Osteoblast (primary cell): ENCODE data around the gene TCF23. TPM values are rescaled to one million over a fixed set of nuclear protein-coding genes. Genes with fewer than 3 reads are reported as not detected.
"Not testable (repeated sequence)": the region's sequence is repeated elsewhere in the genome, so short reads cannot be mapped to it uniquely, and the experiment has no call there.

ENCODE experiments used
- DNase-seq: peaks from one replicate; pipeline ENCODE4 v3.0.0; 2011; ENCODE audit warnings: low spot score, mixed read lengths; ENCODE audit not compliant: insufficient read length; ENCODE audit errors: missing footprints
- H2AFZ ChIP-seq: 2 replicates; pipeline ENCODE4 v1.6.0; 2011; ENCODE audit warnings: mild to moderate bottlenecking, low read length
- H3K27ac ChIP-seq: 2 replicates; pipeline ENCODE4 v1.5.1; 2011; ENCODE audit warnings: mild to moderate bottlenecking, low read depth, low read length, moderate library complexity
- H3K27me3 ChIP-seq: 2 replicates; pipeline ENCODE4 v1.6.0; 2012; ENCODE audit warnings: mild to moderate bottlenecking, control low read depth, inconsistent platforms, low read length, moderate library complexity; ENCODE audit not compliant: insufficient read depth
- H3K36me3 ChIP-seq: 2 replicates; pipeline ENCODE4 v1.5.1; 2011; ENCODE audit warnings: mild to moderate bottlenecking, low read length, control low read depth, moderate library complexity; ENCODE audit not compliant: insufficient read depth
- H3K4me1 ChIP-seq: 2 replicates; pipeline ENCODE4 v1.5.1; 2011; ENCODE audit warnings: mild to moderate bottlenecking, low read length, control low read depth, moderate library complexity; ENCODE audit not compliant: insufficient read depth
- H3K4me2 ChIP-seq: 2 replicates; pipeline ENCODE4 v1.6.0; 2011; ENCODE audit warnings: mild to moderate bottlenecking, low read length; ENCODE audit not compliant: insufficient read depth
- H3K4me3 ChIP-seq: fragments of 200-600 bp; sonication (generic); 3 replicates; pipeline ENCODE4 v1.5.1; 2012; ENCODE audit warnings: mild to moderate bottlenecking, low read length, inconsistent platforms; ENCODE audit not compliant: insufficient read depth
- H3K79me2 ChIP-seq: 2 replicates; pipeline ENCODE4 v1.6.0; 2012; ENCODE audit warnings: mild to moderate bottlenecking, low read length, control low read depth, inconsistent platforms; ENCODE audit not compliant: insufficient read depth
- H3K9me3 ChIP-seq: 2 replicates; pipeline ENCODE4 v1.5.1; 2011; ENCODE audit warnings: low read depth, low read length, control low read depth
- H4K20me1 ChIP-seq: 2 replicates; pipeline ENCODE4 v1.6.0; 2012; ENCODE audit warnings: mild to moderate bottlenecking, low read length, control low read depth; ENCODE audit not compliant: insufficient read depth
- total RNA-seq: library from RNA; depleted of rRNA; stranded (reverse); fragments of >200 nt; gene quantifications from 2 replicates; pipeline ENCODE4 v1.2.3, GENCODE V29; 2012
- TF ChIP-seq, protein P1 (sequence below): IDR thresholded peaks from 2 replicates; pipeline ENCODE4 v1.5.1; 2011; ENCODE audit warnings: mild to moderate bottlenecking, low read depth, low read length, moderate library complexity; ENCODE audit errors: extremely low read depth

The TCF23 gene
- total RNA-seq, 1 donor: not detected

DNA sequence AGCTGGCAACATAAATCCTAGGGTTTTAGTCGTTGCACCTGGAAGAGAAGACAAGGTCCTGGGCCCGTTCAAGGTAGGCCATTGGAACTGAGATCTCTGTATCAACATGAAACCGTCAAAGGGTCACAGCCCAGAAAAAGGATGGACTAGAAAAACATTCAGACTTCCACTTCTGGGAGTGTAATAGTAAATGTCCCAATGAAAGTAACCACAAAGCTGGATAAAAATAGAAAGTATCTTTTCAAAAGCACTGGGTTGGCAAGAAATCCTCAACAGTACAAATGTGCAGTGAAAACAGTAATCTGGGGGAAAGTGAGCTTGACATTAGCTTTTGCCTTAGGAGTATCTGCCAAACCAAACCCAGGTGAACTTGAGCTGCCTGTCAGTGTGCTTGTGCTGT, 42.8 kb upstream of the TCF23 start:
- H3K27me3 ChIP-seq: peaks cover 4% of the 10 kb centered on the region
- no peaks in the 10 kb centered on the region for H3K4me1 ChIP-seq
- H3K4me3 ChIP-seq: no peak overlapping the region
- H3K36me3 ChIP-seq: no peaks in the 10 kb centered on the region
- H3K27ac ChIP-seq: no peak overlapping the region
- DNase-seq: peak; percentile 71
- no peaks in the 10 kb centered on the region for H3K79me2 ChIP-seq
- H4K20me1 ChIP-seq: no peaks in the 10 kb centered on the region
- H3K4me2 ChIP-seq: no peak overlapping the region
- H2AFZ ChIP-seq: no peak overlapping the region
- no peaks in the 10 kb centered on the region for H3K9me3 ChIP-seq
- TF ChIP-seq, protein P1, sequence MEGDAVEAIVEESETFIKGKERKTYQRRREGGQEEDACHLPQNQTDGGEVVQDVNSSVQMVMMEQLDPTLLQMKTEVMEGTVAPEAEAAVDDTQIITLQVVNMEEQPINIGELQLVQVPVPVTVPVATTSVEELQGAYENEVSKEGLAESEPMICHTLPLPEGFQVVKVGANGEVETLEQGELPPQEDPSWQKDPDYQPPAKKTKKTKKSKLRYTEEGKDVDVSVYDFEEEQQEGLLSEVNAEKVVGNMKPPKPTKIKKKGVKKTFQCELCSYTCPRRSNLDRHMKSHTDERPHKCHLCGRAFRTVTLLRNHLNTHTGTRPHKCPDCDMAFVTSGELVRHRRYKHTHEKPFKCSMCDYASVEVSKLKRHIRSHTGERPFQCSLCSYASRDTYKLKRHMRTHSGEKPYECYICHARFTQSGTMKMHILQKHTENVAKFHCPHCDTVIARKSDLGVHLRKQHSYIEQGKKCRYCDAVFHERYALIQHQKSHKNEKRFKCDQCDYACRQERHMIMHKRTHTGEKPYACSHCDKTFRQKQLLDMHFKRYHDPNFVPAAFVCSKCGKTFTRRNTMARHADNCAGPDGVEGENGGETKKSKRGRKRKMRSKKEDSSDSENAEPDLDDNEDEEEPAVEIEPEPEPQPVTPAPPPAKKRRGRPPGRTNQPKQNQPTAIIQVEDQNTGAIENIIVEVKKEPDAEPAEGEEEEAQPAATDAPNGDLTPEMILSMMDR: no peak

DNA sequence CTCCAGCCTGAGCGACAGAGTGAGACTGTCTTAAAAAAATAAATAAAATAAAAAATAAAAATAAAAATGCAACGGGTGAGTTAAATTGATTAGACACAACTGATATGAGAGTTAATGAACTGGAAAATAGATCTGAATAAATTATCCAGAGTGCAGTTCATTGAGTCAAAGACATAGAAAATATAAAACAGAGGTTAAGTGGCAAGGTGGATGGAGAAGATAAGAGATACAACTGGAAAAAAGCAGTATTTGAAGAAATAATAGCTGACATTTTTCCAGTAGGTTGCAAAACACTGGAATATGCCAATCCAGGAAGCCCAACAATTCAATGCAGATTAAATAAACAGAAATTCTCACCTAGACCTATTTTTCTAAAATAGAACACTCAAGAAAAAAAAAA, 40.6 kb upstream of the TCF23 start:
- Histone ChIP-seq H3K27me3 (peaks cover 4% of the 10 kb centered on the region), H3K4me3 (no peak overlapping the region), H4K20me1 (no peaks in the 10 kb centered on the region), H3K36me3 (no peaks in the 10 kb centered on the region), H3K4me2 (no peak overlapping the region), H3K4me1 (no peaks in the 10 kb centered on the region), H3K9me3 (no peaks in the 10 kb centered on the region), H3K27ac (no peak overlapping the region), H2AFZ (no peak overlapping the region), H3K79me2 (no peaks in the 10 kb centered on the region)
- TF ChIP-seq, protein P1: no peak
- no peak for DNase-seq

DNA sequence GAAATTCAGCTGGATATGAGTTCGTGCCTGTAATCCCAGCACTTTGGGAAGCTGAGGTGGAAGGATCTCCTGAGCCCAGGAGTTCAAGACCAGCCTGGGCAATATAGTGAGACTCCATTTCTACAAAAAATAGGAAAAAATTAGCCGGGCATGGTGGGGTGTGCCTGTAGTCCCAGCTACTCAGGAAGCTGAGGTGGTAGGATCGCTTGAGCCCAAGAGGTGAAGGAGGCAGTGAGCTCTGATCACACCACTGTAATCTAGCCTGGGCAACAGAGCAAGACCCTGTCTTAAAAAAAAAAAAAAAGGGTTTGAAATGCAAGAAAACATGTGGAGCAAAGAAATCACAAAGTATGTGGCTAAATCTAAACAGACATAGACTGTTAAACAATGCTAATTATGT, 39.7 kb upstream of the TCF23 start:
- H3K4me3 ChIP-seq: no peak overlapping the region
- H3K27ac ChIP-seq: no peak overlapping the region
- no peak overlapping the region for H2AFZ ChIP-seq
- H3K4me1 ChIP-seq: no peaks in the 10 kb centered on the region
- H3K27me3 ChIP-seq: peaks cover 4% of the 10 kb centered on the region
- no peaks in the 10 kb centered on the region for H3K79me2 ChIP-seq
- no peaks in the 10 kb centered on the region for H3K9me3 ChIP-seq
- no peaks in the 10 kb centered on the region for H3K36me3 ChIP-seq
- H3K4me2 ChIP-seq: no peak overlapping the region
- TF ChIP-seq, protein P1: no peak
- H4K20me1 ChIP-seq: no peaks in the 10 kb centered on the region
- DNase-seq: no peak

DNA sequence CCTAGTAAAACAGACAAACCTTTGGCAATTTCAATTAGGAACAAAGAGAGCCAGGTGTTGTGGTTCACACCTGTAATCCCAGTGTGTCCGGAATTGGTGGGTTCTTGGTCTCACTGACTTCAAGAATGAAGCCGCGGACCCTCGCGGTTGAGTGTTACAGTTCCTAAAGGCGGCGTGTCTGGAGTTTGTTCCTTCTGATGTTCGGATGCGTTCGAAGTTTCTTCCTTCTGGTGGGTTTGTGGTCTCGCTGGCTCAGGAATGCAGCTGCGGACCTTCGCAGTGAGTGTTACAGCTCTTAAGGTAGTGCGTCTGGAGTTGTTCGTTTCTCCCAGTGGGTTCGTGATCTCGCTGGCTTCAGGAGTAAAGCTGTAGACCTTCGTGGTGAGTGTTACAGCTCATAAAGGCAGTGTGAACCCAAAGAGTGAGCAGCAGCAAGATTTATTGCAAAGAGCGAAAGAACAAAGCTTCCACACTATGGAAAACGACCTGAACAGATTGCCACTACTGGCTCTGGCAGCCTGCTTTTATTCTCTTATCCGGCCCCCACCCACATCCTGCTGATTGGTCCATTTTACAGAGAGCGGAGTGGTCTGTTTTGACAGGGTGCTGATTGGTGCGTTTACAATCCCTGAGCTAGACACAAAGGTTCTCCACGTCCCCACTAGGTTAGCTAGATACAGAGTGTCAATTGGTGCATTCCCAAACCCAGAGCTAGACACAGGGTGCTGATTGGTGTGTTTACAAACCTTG, 38.0 kb upstream of the TCF23 start:
- H3K27me3 ChIP-seq, H4K20me1 ChIP-seq, H3K4me2 ChIP-seq, H3K36me3 ChIP-seq, H3K9me3 ChIP-seq, H3K4me1 ChIP-seq, H3K27ac ChIP-seq, H2AFZ ChIP-seq, H3K4me3 ChIP-seq, DNase-seq, H3K79me2 ChIP-seq: not testable (repeated sequence)

DNA sequence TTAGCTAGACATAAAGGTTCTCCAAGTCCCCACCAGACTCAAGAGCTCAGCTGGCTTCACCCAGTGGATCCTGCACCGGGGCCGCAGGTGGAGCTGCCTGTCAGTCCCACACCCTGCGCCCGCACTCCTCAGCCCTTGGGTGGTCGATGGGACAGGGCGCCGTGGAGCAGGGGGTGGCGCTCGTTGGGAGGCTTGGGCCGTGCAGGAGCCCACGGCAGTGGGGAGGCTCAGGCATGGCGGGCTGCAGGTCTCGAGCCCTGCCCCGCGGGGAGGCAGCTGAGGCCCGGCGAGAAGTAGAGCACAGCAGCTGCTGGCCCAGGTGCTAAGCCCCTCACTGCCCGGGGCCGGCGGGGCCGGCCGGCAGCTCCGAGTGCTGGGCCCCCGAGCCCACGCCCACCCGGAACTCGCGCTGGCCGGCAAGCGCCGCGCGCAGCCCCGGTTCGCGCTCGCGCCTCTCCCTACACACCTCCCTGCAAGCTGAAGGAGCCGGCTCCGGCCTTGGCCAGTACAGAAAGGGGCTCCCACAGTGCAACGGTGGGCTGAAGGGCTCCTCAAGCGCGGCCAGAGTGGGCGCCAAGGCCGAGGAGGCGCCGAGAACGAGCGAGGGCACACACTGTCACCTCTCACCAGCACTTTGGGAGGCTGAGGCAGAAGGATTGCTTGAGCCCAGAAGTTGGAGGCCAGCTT, 37.3 kb upstream of the TCF23 start:
- not testable (repeated sequence) for H3K9me3 ChIP-seq, H4K20me1 ChIP-seq, H3K36me3 ChIP-seq, H2AFZ ChIP-seq, H3K4me3 ChIP-seq, H3K79me2 ChIP-seq, H3K27me3 ChIP-seq, H3K27ac ChIP-seq, H3K4me2 ChIP-seq, H3K4me1 ChIP-seq, DNase-seq
